Hepatocyte (in vitro differentiated cells): ENCODE results near the gene EXOC3L1. TPM values are rescaled to one million over a fixed set of nuclear protein-coding genes. Genes with fewer than 3 reads are reported as not detected.

ENCODE experiments used
- DNase-seq: peaks from one replicate; pipeline ENCODE4 v3.0.0-alpha.2; 2016; ENCODE audit warnings: low spot score
- H2AFZ ChIP-seq: fragments of 200-600 bp; sonication (generic); 2 replicates; pipeline ENCODE4 v1.6.0; 2016; ENCODE audit warnings: antibody characterized with exemption, mild to moderate bottlenecking
- H3K27ac ChIP-seq: fragments of 200-600 bp; sonication (generic); 2 replicates; pipeline ENCODE4 v1.5.1; 2016; ENCODE audit warnings: mild to moderate bottlenecking
- H3K27me3 ChIP-seq: fragments of 200-600 bp; sonication (generic); 2 replicates; pipeline ENCODE4 v1.6.1; 2016
- H3K36me3 ChIP-seq: fragments of 200-600 bp; sonication (generic); replicated peaks from 2 replicates; pipeline ENCODE4 v1.5.1; 2016; ENCODE audit warnings: low read depth; ENCODE audit not compliant: insufficient read depth
- H3K4me1 ChIP-seq: fragments of 200-600 bp; sonication (generic); 2 replicates; pipeline ENCODE4 v1.5.1; 2016; ENCODE audit warnings: mild to moderate bottlenecking, moderate library complexity; ENCODE audit not compliant: insufficient read depth
- H3K4me2 ChIP-seq: fragments of 200-600 bp; sonication (generic); 2 replicates; pipeline ENCODE4 v1.6.0; 2016
- H3K4me3 ChIP-seq: fragments of 200-600 bp; sonication (generic); 2 replicates; pipeline ENCODE4 v1.5.1; 2016; ENCODE audit warnings: mild to moderate bottlenecking
- H3K79me2 ChIP-seq: fragments of 200-600 bp; sonication (generic); 2 replicates; pipeline ENCODE4 v1.6.0; 2017; ENCODE audit warnings: mild to moderate bottlenecking
- H3K9me2 ChIP-seq: fragments of 200-600 bp; sonication (generic); replicated peaks from 2 replicates; pipeline ENCODE4 v1.6.0; 2017; ENCODE audit warnings: mild to moderate bottlenecking; ENCODE audit not compliant: insufficient read depth
- H3K9me3 ChIP-seq: fragments of 200-600 bp; sonication (generic); 2 replicates; pipeline ENCODE4 v1.5.1; 2016; ENCODE audit warnings: low read depth, mild to moderate bottlenecking
- H4K20me1 ChIP-seq: fragments of 200-600 bp; sonication (generic); 2 replicates; pipeline ENCODE4 v1.6.0; 2016; ENCODE audit warnings: mild to moderate bottlenecking; ENCODE audit not compliant: insufficient read depth, poor library complexity, severe bottlenecking
- CTCF ChIP-seq: fragments of 200-600 bp; sonication (generic); IDR thresholded peaks from 2 replicates; pipeline ENCODE4 v1.5.1; 2016; ENCODE audit warnings: antibody characterized with exemption, mild to moderate bottlenecking; ENCODE audit not compliant: poor library complexity
- EZH2 ChIP-seq: fragments of 200-600 bp; sonication (generic); IDR thresholded peaks from 2 replicates; pipeline ENCODE4 v1.6.1; 2016; ENCODE audit warnings: antibody characterized with exemption, mild to moderate bottlenecking, borderline replicate concordance
- EZH2phosphoT487 ChIP-seq: fragments of 200-600 bp; sonication (generic); IDR thresholded peaks from one replicate; pipeline ENCODE4 v1.6.1; 2018; ENCODE audit warnings: antibody characterized with exemption, mild to moderate bottlenecking, low read depth, moderate library complexity; ENCODE audit not compliant: unreplicated experiment, severe bottlenecking
- WGBS: methylation state at CpG from one replicate; pipeline ENCODE4 v1.1.6; 2016; ENCODE audit warnings: low lambda C conversion rate; ENCODE audit errors: missing lambda C conversion rate; 5-methylcytosine and 5-hydroxymethylcytosine counted together
- polyA plus RNA-seq: library from polyadenylated mRNA; unstranded; fragments of >200 nt; fragmentation: Nextera tagmentation; extraction: Ambion mirVana; gene quantifications from 2 replicates; pipeline ENCODE4 v1.2.1, GENCODE V29; 2016
- total RNA-seq: library from RNA; depleted of rRNA; stranded (reverse); fragments of >200 nt; gene quantifications from 2 replicates; pipeline ENCODE4 v1.2.3, GENCODE V29; 2014

Gene EXOC3L1
- total and polyA plus RNA-seq, 2 experiments from 2014 or later: 0.33 to 2.0 TPM

GRCh38 chr16:67157892-67158635 lies 31.9 kb downstream of the EXOC3L1 start:
- no peak for DNase-seq
- no peak for TF ChIP-seq EZH2phosphoT487
- Histone ChIP-seq H3K27ac (no peak overlapping the region), H3K4me1 (peaks cover 21% of the 10 kb centered on the region), H3K9me2 (no peaks in the 10 kb centered on the region), H3K4me2 (no peak overlapping the region), H2AFZ (no peak overlapping the region), H3K9me3 (no peaks in the 10 kb centered on the region), H3K27me3 (peaks cover 46% of the 10 kb centered on the region), H3K36me3 (no peaks in the 10 kb centered on the region), H3K79me2 (no peaks in the 10 kb centered on the region), H3K4me3 (no peak overlapping the region), H4K20me1 (peaks cover 4% of the 10 kb centered on the region)
- 76% methylated on average over 7 of the region's 7 CpGs for WGBS

GRCh38 chr16:67157106-67157748 lies 32.7 kb downstream of the EXOC3L1 start:
- Histone ChIP-seq H3K9me2 (no peaks in the 10 kb centered on the region), H3K79me2 (no peaks in the 10 kb centered on the region), H3K4me3 (no peak overlapping the region), H2AFZ (no peak overlapping the region), H3K36me3 (no peaks in the 10 kb centered on the region), H3K27ac (no peak overlapping the region), H3K9me3 (no peaks in the 10 kb centered on the region), H3K27me3 (peaks cover 38% of the 10 kb centered on the region), H3K4me2 (no peak overlapping the region), H3K4me1 (peaks cover 18% of the 10 kb centered on the region), H4K20me1 (peaks cover 4% of the 10 kb centered on the region)
- TF ChIP-seq EZH2phosphoT487: no peak
- TF ChIP-seq CTCF: no peak
- TF ChIP-seq EZH2: no peak
- no peak for DNase-seq
- WGBS: 64% methylated on average over 7 of the region's 7 CpGs

GRCh38 chr16:67156143-67156844 lies 33.6 kb downstream of the EXOC3L1 start:
- H2AFZ ChIP-seq: no peak overlapping the region
- WGBS: 56% methylated on average over 15 of the region's 15 CpGs
- no peaks in the 10 kb centered on the region for H3K79me2 ChIP-seq
- TF ChIP-seq CTCF: no peak
- no peak for TF ChIP-seq EZH2phosphoT487
- no peak for TF ChIP-seq EZH2
- no peaks in the 10 kb centered on the region for H3K9me3 ChIP-seq
- DNase-seq: no peak
- no peaks in the 10 kb centered on the region for H3K36me3 ChIP-seq
- peaks cover 28% of the 10 kb centered on the region for H3K27me3 ChIP-seq
- H4K20me1 ChIP-seq: no peaks in the 10 kb centered on the region
- no peak overlapping the region for H3K4me3 ChIP-seq
- peaks cover 21% of the 10 kb centered on the region for H3K4me1 ChIP-seq
- no peak overlapping the region for H3K27ac ChIP-seq
- H3K9me2 ChIP-seq: no peaks in the 10 kb centered on the region
- peak overlapping the region; percentile 91 for H3K4me2 ChIP-seq
